ENCODE measurements around the gene IBSP. TPM values are rescaled to one million over a fixed set of nuclear protein-coding genes. Genes with fewer than 3 reads are reported as not detected.

Gene IBSP
- total RNA-seq, 1 experiment from 2014 or later, result not detected

GRCh38 chr4:87785731-87786509 lies 13.4 kb upstream of the IBSP start:
- Histone ChIP-seq H3K27me3 (ENCODE audit: insufficient read depth, low read length) (no peaks in the 10 kb centered on the region), H3K23ac (ENCODE audit: insufficient read length, low read depth, low read length) (no peak overlapping the region), H3K79me1 (ENCODE audit: insufficient read depth, low read depth, low read length, poor library complexity, severe bottlenecking) (no peaks in the 10 kb centered on the region), H3K4ac (ENCODE audit: low read depth, low read length) (no peak overlapping the region), H2AK5ac (ENCODE audit: insufficient read length, low read length) (no peak overlapping the region), H4K20me1 (ENCODE audit: control insufficient read depth, insufficient read depth, insufficient read length) (no peaks in the 10 kb centered on the region), H3K23me2 (ENCODE audit: insufficient read length, low read depth, low read length, poor library complexity, severe bottlenecking) (no peaks in the 10 kb centered on the region), H3K18ac (ENCODE audit: insufficient read length, low read depth, low read length) (no peak overlapping the region), H2AFZ (ENCODE audit: low read length) (no peak overlapping the region), H3K4me2 (ENCODE audit: insufficient read depth, insufficient read length, low read length) (no peak overlapping the region), H2BK20ac (ENCODE audit: low read depth, low read length, poor library complexity, severe bottlenecking) (no peak overlapping the region), H4K8ac (replicated peaks; ENCODE audit: insufficient read length, low read depth, low read length) (no peak overlapping the region), H3K79me2 (ENCODE audit: insufficient read depth, low read length) (no peaks in the 10 kb centered on the region), H2BK15ac (ENCODE audit: low read depth, low read length) (no peak overlapping the region), H3K9ac (ENCODE audit: extremely low read depth, insufficient read length, low read length) (no peak overlapping the region), H3K56ac (ENCODE audit: insufficient read length, low read depth, low read length) (no peak overlapping the region), H3T11ph (ENCODE audit: low read length) (no peak overlapping the region), H4K91ac (ENCODE audit: insufficient read length, low read depth, low read length) (no peak overlapping the region), H3K27ac (ENCODE audit: insufficient read length, low read depth, low read length) (no peak overlapping the region), H3K14ac (ENCODE audit: insufficient read depth, low read length) (no peak overlapping the region), H3K4me1 (ENCODE audit: insufficient read depth, low read length) (no peaks in the 10 kb centered on the region), H2BK5ac (ENCODE audit: insufficient read length, low read length) (no peak overlapping the region), H3K9me3 (ENCODE audit: control insufficient read depth, low read depth, low read length) (no peaks in the 10 kb centered on the region), H4K5ac (ENCODE audit: insufficient read length, low read depth, low read length) (no peak overlapping the region), H2BK12ac (ENCODE audit: insufficient read length, low read depth, low read length) (no peak overlapping the region), H2BK120ac (ENCODE audit: low read depth, low read length, poor library complexity, severe bottlenecking) (no peak overlapping the region)
- Mint-ChIP-seq H3K27me3 (ENCODE audit: low read depth) (no peaks in the 10 kb centered on the region), H3K9me3 (no peaks in the 10 kb centered on the region), H3K36me3 (ENCODE audit: insufficient read depth in 1 of 3, low read depth in 3 of 3) (no peaks in the 10 kb centered on the region), H3K4me3 (no peak overlapping the region), H3K27ac (no peak overlapping the region; a peak in 1 of 7 replicates), H3K4me1 (no peaks in the 10 kb centered on the region)
- no peak for TF ChIP-seq CTCF (conservative IDR thresholded peaks at IDR 0.05)
- no peak for DNase-seq
- WGBS (ENCODE audit: extremely low coverage, insufficient read length, low lambda C conversion rate), result no CpG with 5 or more reads among the region's 15 CpGs

All from H9 (cell line).